ENCODE results near the gene TXNRD1. TPM values are rescaled to one million over a fixed set of nuclear protein-coding genes. Genes with fewer than 3 reads are reported as not detected.
"Not testable (repeated sequence)": the region's sequence is repeated elsewhere in the genome, so short reads cannot be mapped to it uniquely, and the experiment has no call there.

Gene TXNRD1
- total RNA-seq, 1 donor from 2014 or later = 42.7 TPM

DNA sequence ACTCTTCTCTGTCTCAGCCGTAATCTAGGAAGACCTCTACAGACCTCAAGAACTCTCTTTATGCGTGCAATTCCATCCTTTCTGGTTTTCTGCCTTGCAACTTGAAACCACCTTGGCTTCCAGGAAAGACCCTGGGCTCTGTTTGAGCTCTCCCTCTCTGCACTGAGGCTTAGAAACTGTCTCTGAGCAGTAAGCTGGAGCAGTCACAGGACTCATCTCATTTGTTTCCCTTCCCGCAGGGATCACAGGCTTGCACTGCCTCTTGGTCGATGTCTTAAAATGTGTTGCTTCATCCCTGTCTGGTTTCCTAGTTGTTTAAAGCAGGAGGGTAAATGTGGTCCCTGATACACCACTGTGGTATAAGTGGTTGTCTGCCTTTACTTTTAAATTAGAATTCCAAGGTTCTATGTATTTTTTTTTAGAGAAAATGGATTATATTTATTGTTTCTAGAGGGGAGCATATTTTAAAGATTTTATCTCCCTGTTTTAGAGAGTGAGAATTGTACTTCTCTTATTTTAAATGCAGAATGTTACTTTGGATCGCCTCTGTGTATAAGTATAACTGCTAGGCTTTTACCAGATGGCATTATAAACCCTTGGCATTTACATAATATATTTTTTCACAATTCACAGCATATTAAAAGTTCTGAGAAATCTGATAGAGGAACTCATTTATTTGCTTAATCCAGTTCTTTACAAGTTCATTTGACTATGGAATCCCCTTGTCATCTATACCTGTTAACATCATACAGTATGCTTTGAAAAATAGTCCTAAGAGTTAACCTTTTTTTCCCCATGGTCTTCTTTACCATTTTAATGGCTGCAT is 114.3 kb downstream of the TXNRD1 start:
- no peak for DNase-seq

DNA sequence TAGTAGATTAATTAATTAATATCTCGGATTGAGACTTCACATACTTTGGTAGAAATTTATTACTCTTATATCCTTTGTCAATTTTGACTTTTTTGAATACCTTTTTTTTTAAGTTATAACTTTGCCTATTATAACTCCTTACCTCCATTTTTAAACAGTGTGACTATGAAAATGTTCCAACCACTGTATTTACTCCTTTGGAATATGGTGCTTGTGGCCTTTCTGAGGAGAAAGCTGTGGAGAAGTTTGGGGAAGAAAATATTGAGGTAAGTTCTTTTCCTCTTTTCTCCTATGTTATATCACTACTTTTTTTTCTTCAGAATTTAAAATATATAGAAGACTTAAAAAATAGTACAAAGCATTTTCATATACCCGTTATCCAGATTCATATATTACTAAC is 115.8 kb downstream of the TXNRD1 start:
- DNase-seq = no peak

DNA sequence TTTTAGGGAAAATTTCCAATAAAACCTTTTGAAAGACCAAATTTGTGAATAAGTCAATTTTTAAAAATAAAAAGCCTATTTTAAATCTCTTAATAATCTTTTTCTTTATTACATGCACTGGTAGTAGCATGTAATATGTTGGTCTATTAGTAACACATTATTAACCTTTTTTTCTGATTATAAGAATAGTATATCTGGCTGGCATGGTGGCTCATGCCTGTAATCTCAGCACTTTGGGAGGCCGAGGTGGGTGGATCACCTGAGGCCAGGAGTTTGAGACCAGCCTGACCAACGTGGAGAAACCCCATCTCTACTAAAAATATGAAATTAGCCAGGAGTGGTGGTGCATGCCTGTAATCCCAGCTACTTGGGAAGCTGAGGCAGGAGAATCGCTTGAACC is 116.7 kb downstream of the TXNRD1 start:
- DNase-seq = not testable (repeated sequence)

DNA sequence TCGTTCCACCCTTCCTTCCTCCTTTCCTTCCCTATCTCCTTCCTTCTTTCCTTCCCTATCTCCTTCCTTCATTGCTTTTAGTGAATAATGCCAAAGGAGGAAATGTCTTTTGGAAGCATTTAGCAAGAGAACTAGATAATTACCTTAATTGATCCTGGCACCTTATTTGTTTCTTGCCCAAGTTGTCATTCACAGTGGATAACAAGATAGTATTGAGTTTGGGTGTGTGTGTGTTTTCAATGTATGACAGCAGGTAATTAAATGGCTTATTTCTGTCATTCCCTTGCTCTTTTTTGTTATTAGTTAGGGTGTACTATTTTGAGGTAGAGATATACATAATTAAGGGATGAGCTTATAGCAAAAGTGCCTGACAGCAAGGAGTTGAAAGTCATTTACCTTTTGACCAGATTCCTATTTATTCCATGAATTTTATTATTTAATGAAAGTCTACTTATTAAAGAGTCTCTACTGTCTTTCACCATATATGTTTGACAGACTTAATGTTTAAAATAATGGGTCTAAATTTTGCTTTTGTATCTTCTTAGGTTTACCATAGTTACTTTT is 118.2 kb downstream of the TXNRD1 start:
- no peak for DNase-seq

DNA sequence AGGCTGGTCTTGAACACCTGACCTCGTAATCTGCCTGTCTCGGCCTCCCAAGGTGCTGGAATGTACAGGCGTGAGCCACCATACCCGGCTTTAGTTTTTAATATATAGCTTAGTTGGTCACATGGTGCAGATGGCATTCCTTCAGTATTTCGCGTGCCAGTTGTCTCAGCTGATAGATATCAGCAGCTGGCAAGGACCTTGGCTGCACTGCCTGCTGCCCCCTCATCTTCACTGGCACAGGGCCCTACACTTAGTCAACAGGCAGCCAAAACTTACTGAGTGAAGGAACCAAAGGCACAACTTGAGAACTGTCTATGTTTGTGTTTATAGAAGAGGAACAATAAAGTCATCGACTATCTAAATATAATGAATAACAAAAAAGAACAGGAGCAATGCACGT is 119.0 kb downstream of the TXNRD1 start:
- DNase-seq = no peak

DNA sequence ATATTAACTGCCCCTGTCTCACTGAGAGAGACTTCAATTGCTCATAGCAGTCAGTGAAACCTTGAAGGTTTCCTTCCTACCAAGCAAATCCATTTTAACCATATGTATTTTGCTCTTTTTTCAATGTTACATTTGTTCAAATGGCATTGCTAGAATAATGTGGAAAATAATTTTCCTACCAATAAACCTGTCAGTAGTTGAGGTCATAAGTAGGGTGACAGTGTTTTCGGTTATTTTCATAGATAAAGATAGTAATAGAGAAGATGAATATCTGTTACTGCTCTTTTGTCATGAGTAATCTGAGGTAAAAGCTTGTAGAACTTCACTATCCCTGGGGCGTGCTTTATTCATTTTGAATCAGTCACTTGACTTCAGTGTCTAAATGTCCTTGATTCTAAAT is 120.5 kb downstream of the TXNRD1 start:
- no peak for DNase-seq

DNA sequence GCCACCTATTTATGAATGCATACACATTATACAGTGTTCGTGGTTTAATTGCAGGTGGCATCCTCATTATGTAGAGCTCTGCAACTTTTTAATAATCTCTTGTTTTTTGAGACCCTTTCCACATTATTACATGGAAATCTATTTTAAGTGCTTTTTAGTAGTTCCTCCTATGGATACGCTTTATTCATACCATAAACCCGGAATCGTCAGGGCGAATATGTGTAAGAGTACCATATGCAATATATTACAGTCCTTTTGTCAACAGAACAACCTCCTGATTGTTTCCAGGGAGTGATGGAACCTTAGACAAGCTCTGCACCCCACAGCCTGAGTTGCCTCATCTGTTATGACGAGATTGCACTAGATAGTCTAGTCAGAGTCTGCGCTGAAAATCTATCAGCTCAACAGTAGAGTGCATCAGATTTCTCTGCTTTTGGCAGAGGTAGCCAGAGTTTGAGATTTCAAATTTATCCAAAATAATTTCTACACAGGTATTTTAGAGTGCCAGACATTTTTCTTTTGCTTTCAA is 121.5 kb downstream of the TXNRD1 start:
- DNase-seq = no peak

DNA sequence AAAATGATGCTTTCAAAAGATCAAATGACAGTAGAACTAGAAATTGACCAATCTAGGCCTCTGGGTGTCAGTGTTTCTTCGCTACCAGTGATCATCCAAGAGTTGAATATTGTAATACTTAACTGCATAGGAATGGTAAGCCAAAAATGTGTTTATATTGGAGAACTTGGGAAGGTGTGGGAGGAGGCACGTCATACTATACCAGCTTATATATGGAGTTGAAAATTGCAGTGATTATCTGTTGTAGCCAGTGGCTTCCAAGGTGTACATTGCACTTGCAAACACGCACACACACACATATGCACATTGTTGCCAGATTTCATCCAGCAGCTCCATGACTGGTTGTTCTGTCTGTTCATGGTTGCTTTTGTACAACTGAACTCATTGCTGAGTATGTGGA is 124.1 kb downstream of the TXNRD1 start:
- DNase-seq = no peak

DNA sequence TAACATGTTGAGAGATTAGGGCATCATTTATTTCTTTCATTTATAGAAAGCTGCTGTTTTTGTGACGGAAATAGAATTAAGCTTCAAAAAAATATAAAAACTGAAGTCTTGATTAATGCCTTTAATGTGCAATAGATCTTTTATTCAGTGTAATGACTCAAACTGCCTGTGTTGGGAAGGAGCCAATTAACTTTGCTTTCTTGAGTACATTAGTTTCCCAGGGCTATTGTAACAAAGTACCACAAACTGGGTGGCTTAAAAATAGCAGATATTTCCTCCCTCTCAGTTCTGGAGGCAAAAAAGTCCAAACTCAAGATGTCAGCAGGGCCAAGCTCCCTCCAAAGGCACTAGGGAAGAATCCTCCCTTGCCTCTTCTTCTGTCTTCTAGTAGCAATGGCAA is 124.6 kb downstream of the TXNRD1 start:
- DNase-seq = no peak

DNA sequence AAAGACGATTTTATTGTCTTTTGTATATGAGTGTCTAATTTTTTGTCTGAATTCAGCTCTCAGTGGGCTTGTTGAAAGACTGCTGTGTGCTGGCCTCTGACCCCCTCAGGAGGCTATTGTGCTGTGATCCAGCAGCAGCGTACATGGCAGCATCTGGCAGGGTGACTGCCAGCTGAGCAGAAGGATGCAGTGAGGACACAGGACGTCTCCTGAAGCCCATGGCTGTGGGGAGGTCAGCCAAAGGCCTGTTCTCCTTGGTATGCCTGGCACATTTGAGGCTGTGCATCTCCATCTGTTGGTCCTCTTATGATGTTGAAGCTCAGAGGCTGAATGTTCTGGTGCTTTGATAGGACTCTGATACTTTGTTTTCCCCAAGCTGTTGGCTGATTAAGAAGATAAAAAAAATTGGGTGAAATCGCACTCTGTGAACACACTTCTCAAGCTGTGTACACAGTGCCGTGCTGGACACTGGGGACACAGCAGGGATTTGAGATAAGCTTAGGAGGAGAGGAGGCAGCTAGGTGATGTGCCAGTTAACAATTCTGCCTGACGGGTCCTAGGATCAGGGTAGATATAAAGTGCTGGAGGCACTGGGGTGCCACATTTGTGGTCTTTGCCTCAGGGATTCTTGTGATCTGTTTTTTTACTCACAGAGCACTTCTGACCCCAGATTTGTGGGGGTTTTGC is 125.5 kb downstream of the TXNRD1 start:
- no peak for DNase-seq

DNA sequence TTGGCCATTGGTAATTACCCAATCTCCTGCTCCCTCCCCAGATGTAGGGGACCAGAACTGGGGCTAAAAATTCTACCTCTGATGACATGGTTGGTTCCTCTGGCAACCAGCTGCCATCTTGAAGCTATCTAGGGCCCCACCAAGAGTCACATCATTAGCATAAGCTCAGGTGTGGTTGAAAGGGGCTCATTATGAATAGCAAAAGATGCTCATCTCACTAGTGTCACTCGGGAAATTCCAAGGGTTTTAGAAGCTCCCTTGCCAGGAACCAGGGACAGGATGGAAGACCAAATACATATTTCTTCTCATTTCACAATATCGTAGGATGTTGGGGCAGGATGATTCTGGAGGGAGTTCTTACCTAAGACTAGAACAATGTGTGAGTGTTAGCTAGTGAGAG is 126.6 kb downstream of the TXNRD1 start:
- DNase-seq = no peak

DNA sequence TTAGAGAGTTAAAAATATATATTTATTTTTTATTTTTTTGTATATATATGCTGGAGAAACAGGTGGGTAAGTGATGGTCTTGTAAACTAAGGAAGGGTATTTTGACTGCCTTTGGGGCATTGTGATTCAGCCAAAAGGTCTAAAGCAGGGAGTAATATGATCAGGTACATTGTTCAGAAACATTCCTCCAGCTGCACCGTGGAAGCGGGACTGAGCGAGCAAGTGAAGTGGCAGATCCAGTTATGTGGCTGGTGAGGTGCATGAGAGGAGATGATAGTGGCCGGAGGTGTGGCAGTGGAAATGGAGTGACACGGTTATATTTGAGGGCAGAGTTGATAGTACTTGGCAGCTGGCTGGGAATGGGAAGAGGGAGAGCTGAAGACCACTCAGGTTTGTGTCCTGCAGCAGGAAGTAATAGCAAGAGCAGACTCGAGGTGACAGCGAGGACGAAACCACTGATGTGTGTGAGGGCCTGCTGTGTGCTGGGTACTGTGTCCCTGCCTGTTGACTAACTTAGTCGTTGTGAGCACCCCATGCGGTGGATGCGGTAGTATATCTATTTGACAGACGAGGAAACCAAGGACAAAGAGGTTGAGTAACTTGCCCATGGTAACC is 127.2 kb downstream of the TXNRD1 start:
- DNase-seq = no peak

DNA sequence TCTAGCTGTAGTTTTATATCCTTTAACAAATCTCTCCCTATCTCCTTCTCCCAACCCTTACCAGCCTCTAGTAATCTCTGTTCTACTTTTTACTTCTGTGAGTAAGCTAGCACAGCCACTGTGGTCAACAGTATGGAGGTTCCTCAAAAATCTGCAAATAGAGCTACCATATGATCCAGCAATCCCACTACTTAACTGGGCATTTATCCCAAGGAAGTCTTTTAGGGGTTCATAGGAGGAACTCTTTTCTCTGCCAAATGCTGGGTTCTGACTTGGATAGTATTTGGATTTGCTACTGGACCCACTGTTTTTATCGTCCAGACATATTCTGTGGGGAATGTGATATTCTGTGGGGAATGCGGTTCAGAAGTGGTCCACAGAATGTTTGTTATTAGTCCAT is 129.1 kb downstream of the TXNRD1 start:
- DNase-seq = no peak

DNA sequence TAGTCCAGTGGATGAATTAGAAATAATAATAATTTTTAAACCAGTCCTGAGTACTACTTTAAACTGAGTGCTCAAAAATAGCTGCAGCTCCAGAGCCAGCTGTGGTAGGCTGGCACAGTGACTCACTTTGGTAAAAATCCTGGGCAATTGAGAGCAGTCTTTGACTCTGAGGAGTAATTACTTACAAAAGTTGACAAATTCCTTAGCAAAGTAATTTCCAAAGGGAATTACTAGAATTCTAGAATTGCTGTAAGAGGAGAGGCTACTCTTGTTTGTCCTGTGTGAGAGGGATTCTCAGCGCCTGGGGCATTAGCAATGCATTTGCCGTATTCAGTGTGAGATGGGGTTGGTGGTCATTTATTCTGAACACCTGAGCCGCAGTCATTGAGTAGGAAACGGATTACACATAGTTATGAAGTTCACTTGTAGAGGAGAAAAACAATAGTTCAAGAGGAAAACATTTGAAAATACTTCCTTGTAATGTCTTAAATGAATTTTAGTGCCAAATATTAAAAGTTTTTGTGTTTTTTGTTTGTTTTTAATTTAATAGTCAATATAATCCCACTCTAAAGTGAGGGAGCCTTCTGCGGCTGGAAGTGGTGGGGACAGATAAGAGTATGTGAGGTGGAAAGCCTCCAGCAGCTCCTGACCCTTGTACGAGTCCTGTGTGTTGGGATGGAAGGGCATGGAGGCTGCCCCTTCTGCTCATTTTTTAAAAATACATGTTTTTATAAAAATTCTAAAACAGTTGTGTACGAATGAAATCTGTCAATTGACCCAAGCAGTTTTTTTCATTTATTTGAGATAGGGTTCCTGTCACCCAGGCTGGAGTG is 129.9 kb downstream of the TXNRD1 start:
- DNase-seq = no peak

DNA sequence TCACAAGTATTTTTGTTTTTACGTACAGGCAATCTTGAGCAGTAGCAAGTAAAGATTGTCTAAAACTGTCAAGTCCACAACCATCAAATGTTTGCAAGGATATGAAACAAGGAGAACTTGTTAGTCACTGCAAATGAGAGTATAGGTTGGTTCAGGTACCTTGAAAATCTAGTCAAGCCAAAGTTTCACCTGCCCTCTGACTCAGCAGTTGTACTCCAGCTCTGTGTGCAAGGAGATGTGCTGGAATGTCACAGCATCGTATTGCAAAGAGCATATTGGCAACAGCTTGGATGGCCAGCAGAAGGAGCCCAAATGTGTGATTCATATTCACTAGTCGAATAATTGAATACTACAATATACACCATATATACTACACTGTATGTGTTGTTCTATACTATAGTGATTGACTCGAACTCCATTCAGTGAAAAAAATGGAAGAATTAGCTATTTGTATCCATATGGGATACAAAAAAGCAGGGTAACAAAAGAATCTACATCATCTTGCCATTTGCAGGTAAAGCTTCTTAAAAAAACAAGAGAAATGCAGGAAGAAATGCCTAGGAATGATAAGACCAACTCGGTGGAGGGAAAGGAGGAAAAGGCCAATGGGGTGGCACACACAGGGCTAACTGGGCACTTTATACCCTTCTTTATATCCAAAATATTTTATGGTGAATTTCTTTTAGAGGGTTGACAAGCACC is 131.9 kb downstream of the TXNRD1 start:
- DNase-seq = no peak

DNA sequence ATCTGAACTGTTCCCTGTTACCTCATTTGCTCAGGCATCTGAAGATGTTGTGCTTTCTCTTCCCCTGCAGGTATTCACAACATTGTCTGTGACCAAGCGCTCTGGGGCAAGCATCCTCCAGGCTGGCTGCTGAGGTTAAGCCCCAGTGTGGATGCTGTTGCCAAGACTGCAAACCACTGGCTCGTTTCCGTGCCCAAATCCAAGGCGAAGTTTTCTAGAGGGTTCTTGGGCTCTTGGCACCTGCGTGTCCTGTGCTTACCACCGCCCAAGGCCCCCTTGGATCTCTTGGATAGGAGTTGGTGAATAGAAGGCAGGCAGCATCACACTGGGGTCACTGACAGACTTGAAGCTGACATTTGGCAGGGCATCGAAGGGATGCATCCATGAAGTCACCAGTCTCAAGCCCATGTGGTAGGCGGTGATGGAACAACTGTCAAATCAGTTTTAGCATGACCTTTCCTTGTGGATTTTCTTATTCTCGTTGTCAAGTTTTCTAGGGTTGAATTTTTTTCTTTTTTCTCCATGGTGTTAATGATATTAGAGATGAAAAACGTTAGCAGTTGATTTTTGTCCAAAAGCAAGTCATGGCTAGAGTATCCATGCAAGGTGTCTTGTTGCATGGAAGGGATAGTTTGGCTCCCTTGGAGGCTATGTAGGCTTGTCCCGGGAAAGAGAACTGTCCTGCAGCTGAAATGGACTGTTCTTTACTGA is 132.9 kb downstream of the TXNRD1 start:
- no peak for DNase-seq

DNA sequence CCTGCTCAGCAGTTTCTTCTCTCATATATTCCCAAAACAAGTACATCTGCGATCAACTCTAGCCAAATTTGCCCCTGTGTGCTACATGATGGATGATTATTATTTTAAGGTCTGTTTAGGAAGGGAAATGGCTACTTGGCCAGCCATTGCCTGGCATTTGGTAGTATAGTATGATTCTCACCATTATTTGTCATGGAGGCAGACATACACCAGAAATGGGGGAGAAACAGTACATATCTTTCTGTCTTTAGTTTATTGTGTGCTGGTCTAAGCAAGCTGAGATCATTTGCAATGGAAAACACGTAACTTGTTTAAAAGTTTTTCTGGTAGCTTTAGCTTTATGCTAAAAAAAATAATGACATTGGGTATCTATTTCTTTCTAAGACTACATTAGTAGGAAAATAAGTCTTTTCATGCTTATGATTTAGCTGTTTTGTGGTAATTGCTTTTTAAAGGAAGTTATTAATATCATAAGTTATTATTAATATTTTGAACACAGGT is 133.5 kb downstream of the TXNRD1 start:
- DNase-seq = no peak

DNA sequence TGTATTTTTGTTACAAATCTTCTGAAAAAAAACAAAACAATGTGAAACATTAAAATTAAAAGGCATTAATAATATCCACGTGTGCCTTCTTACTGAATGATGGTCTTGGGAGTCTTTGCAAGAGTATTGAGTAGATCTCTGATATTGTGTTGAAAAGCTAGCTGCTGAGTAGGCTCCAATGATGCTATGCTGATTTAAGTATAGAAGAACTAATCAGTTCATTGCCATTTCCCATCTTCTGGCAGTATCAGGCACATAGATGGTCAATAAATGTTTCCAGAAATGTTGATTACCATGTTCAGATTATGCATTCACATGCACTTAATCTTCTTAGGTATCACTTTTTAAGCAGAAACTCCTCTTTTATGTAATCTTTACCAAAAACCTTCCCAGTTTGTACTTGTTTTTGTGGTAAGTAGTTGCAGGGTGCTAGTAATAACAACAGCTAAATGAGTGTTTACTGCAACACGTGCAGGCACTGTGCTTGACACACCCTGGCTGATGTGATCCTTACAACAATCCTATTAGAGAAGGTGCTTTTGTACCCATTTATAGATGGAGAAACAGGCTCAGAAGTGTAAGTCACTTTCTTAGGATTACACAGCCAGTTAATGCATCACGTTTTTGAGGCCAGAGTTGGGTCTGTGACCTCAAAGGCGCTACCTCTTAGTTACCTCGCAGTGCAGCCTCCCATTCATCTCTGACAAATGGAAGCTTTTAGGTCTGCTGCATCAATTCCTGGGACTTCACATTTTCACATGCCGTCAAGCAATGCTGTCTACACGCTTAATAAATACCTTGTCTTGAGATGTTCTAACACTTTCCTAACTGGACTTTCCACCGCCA is 134.9 kb downstream of the TXNRD1 start:
- no peak for DNase-seq
